ENCODE results near the gene TSC22D1. TPM values are rescaled to one million over a fixed set of nuclear protein-coding genes. Genes with fewer than 3 reads are reported as not detected.

Gene TSC22D1
- total RNA-seq, 4 donors from 2014 or later, result 177 to 798 (median 250) TPM

DNA sequence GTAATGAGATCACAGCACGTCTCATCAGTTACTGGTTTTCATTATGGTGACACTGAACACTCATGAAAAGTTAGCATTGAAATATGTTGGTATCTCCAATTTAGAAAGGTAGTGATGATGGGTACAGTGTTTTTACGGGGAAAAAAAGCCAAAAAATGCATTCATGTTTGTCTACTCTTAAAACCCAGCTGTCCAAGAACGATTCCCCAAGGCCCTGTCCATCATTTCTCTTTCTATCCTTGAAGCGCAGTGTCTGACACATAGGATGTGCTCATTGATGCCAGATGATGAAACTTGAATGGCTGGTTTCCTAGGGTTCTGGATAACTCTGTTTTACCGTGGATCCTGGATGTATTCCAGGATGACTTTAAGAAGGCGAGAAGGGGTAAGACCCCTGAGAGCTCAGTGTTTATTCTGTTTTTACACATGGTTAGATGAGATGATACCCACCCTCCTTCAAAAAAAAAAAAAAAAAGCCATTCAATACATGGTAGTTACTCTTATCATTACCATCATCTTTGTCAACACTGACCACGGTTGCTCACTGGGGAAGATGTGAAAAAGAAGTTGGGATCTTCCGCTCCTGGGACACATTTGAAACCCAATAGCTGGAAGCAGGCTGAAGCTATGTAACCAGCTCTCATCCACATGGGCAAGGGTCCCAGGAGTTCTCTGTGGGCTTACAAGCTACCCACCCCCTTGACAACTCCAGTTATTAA is 180.0 kb downstream of the TSC22D1 start:
- H3K27me3 ChIP-seq, result no peaks in the 10 kb centered on the region

DNA sequence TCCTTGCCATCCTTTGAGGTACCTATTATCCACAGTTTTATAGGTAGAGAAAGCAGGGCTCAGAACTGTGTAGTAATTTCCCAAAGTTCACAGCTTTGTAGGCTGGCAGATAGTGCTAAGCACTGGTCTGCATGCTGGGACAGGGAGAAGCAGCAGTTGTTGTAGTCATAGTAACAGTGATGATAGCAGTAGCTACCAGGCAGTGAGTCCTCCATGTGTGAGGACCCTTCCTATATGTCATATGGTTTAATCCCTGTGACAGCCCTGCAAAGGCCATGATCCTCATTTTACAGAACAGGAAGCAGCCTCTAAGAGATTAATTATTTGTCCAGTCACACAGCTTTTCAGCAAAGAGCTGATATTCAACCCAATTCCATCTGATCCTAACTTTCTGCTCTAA is 181.5 kb downstream of the TSC22D1 start:
- H3K27ac ChIP-seq, result no peak overlapping the region
- intact Hi-C loops (cut with DNase I; ENCODE audit: low total_unique reads) (no loop called here), in situ Hi-C loops (cut with MboI; ENCODE audit: low pct_ligation_motif_present in 1 of 4, low pct_unique_long_range_greater_than_20kb in 1 of 4, low sequenced_read_pairs in 3 of 4) (no loop called here)
- no peak overlapping the region for H3K4me3 ChIP-seq
- H3K36me3 ChIP-seq, result no peaks in the 10 kb centered on the region
- no peaks in the 10 kb centered on the region for H3K27me3 ChIP-seq
- DNase-seq, result no peak
- no peaks in the 10 kb centered on the region for H3K9me3 ChIP-seq
- peaks cover 0 to 14% (median under 1%) of the 10 kb centered on the region in 4 donors for H3K4me1 ChIP-seq
- TF ChIP-seq POLR2AphosphoS5 (IDR thresholded peaks at IDR 0.05), result no peak

More for the DNA sequence above, 180.0 kb downstream of the TSC22D1 start:
- Histone ChIP-seq H3K4me3 (no peak overlapping the region), H3K36me3 (no peaks in the 10 kb centered on the region), H3K27ac (peak overlapping the region; percentile 42 to 57 (median 56)), H3K9me3 (no peaks in the 10 kb centered on the region), H3K4me1 (peaks cover 0 to 13% (median 0%) of the 10 kb centered on the region in 4 donors)
- TF ChIP-seq EP300 (IDR thresholded peaks at IDR 0.05; ENCODE audit: low read depth) (no peak), POLR2AphosphoS5 (IDR thresholded peaks at IDR 0.05) (no peak), POLR2A (IDR thresholded peaks at IDR 0.05) (no peak)
- TF ChIP-seq, protein P1, sequence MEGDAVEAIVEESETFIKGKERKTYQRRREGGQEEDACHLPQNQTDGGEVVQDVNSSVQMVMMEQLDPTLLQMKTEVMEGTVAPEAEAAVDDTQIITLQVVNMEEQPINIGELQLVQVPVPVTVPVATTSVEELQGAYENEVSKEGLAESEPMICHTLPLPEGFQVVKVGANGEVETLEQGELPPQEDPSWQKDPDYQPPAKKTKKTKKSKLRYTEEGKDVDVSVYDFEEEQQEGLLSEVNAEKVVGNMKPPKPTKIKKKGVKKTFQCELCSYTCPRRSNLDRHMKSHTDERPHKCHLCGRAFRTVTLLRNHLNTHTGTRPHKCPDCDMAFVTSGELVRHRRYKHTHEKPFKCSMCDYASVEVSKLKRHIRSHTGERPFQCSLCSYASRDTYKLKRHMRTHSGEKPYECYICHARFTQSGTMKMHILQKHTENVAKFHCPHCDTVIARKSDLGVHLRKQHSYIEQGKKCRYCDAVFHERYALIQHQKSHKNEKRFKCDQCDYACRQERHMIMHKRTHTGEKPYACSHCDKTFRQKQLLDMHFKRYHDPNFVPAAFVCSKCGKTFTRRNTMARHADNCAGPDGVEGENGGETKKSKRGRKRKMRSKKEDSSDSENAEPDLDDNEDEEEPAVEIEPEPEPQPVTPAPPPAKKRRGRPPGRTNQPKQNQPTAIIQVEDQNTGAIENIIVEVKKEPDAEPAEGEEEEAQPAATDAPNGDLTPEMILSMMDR (IDR thresholded peaks at IDR 0.05), result no peak
- in situ Hi-C loops (cut with MboI; ENCODE audit: low pct_ligation_motif_present in 1 of 4, low pct_unique_long_range_greater_than_20kb in 1 of 4, low sequenced_read_pairs in 3 of 4), result no loop called here
- intact Hi-C loops (cut with DNase I; ENCODE audit: low total_unique reads), result no loop called here
- DNase-seq, result no peak
- 65 to 84% methylated on average over 5 to 8 of the region's 8 CpGs for WGBS, 2 donors (ENCODE audit: low coverage in 1 of 2)

DNA sequence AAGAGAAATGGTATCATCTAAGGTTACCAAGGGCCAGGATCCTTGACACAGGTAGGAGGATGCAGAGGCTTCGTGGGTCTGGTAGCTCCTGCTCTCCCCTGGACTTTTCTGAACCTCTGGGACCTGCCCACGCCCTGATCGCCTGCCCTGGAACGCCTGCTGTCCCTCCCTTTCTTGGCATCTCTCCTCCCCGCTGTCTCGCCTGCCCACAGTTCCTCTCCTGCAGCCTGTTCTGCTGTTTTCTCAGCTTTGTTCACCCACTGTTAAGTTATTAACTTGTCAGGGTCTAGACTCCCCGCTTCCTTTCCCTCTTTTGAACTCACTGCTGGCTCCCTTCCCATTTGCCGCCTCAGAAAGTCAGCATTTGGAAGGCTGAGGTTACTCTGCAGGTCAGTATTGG is 182.7 kb downstream of the TSC22D1 start:
- Histone ChIP-seq H3K27me3 (no peaks in the 10 kb centered on the region), H3K4me1 (peaks cover 0 to 20% (median 4%) of the 10 kb centered on the region in 4 donors), H3K9me3 (no peaks in the 10 kb centered on the region), H3K4me3 (no peak overlapping the region), H3K27ac (no peak overlapping the region), H3K36me3 (no peaks in the 10 kb centered on the region)
- peak; percentile 63 for DNase-seq
- in situ Hi-C loops (cut with MboI; ENCODE audit: low pct_ligation_motif_present in 1 of 4, low pct_unique_long_range_greater_than_20kb in 1 of 4, low sequenced_read_pairs in 3 of 4) (no loop called here), intact Hi-C loops (cut with DNase I; ENCODE audit: low total_unique reads) (no loop called here)
- WGBS, 2 donors (ENCODE audit: low coverage in 1 of 2), result 28 to 31% methylated on average over 2 to 8 of the region's 8 CpGs
- TF ChIP-seq, protein P1 (IDR thresholded peaks at IDR 0.05), result no peak
- no peak for TF ChIP-seq EP300 (IDR thresholded peaks at IDR 0.05; ENCODE audit: low read depth)
- TF ChIP-seq POLR2A (IDR thresholded peaks at IDR 0.05), result no peak
- no peak for TF ChIP-seq POLR2AphosphoS5 (IDR thresholded peaks at IDR 0.05)

DNA sequence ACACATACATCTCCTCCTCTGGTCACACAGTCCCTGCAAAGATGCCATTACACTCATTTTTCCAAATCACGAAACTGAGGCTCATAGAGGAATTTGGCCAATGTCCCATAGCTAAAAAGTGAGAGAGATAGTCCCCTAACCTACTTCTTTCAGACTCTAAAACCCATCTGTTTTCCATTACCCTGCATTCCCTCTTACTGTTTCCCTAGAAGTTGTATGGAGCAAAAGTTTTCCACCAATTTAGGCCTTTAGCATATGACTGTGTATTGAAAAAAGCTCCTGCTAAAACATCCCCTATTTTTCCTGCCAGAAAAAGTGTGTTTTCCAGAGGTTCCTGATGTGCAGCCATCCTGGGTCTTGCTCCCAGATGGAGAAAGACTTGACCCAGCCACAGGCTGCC is 186.3 kb downstream of the TSC22D1 start:
- no peaks in the 10 kb centered on the region for H3K36me3 ChIP-seq
- H3K27ac ChIP-seq, result no peak overlapping the region
- no peaks in the 10 kb centered on the region for H3K27me3 ChIP-seq
- DNase-seq, result no peak
- H3K4me1 ChIP-seq, result peaks cover 0 to 17% (median 4%) of the 10 kb centered on the region in 4 donors
- intact Hi-C loops (cut with DNase I; ENCODE audit: low total_unique reads) (no loop called here), in situ Hi-C loops (cut with MboI; ENCODE audit: low pct_ligation_motif_present in 1 of 4, low pct_unique_long_range_greater_than_20kb in 1 of 4, low sequenced_read_pairs in 3 of 4) (no loop called here)
- no peak overlapping the region for H3K4me3 ChIP-seq
- H3K9me3 ChIP-seq, result no peaks in the 10 kb centered on the region
- 77 to 81% methylated on average over 1 of the region's 1 CpG for WGBS, 2 donors (ENCODE audit: low coverage in 1 of 2)
- TF ChIP-seq, protein P1 (IDR thresholded peaks at IDR 0.05), result no peak
- no peak for TF ChIP-seq EP300 (IDR thresholded peaks at IDR 0.05; ENCODE audit: low read depth)
- no peak for TF ChIP-seq POLR2A (IDR thresholded peaks at IDR 0.05)
- TF ChIP-seq POLR2AphosphoS5 (IDR thresholded peaks at IDR 0.05), result no peak

All from transverse colon (tissue), 4 donors.